Suppressor macrophage treated with lipopolysaccharide for 4 hours (primary cell): ENCODE measurements around the gene CENPX.
"Not testable (repeated sequence)": the region's sequence is repeated elsewhere in the genome, so short reads cannot be mapped to it uniquely, and the experiment has no call there.

Experiments used
- DNase-seq: peaks from one replicate; pipeline ENCODE4 v3.0.0-alpha.2; 2020

The CENPX gene

DNA sequence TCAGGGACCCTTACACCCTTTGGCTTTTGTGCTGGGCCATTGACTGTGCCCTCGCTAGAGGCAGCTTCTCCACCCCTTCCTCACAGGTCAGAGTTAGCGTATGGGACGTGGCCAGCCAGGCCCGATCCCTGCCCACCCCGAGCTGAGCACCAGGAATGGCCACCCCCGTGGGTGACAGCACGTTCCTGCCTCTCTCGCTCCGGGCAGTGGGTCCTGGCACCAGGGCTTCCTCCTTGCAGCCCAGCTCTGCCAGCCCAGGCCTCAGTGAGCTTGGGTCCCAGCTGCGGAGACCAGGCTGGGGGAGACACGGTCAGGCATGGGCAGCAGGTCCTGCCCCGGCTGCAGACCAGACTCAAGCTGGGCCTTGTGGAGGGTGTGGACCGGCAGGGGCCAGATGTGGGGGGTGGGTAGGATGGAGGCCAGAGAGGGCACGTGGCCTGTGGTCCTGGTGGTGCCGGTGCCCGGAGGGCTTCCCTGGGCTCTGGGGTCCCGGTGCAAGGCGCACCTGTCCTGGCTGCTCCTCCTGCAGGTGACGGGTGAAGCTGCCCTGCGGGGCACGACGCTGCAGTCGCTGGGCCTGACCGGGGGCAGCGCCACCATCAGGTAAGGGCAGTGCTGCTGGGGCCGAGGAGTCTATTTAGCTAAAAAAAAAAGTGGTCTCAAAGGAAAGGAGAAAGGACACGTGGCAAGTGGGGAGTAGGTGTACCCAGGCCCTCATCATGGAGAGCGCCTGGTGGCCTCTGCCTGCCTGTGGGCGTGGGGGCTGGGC lies 27.0 kb downstream of the CENPX start:
- DNase-seq, result no peak

GRCh38 chr17:81994593-81995462 lies 27.9 kb downstream of the CENPX start:
- DNase-seq, result no peak

DNA sequence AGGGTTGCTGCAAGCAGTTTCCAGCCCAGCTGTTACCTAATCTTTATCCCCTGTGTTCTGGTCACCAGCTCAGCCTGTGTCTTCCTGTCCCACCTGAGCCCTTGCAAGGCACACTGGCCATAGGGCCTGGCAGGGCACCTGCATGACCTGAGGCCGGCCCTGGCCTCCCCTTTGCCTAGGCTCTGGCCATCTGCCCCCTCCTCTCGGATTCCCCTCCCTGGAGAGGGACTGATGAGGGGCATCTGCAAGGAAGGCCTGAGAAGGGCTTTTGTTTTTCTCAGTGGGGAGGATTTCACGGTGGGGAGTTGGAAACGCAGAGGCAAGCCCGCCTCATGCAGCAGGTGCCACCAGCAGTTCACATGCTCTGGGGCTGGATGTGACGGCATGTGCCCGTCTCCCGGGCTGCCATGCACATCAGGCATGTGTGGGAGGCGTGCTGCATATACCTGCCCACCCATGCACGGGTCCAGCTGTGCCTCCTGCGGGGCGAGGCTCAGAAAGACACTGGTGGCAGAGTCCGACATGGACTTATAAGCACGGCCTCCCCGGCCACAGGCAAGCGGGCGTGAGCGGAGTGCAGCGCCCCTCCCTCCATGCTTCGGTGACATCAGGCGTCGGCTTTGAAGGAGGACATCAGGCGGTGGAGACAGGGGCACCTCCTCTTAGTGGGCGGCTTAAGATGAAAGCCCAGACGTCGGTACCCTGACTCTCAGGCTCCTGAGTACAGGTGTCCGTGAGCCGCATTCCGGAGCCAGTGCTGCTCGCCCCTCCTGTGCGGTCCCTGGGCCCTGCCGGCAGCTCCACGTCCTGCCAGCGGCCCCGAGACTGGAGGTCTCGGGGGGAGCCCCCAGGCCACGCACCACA lies 28.7 kb downstream of the CENPX start:
- DNase-seq, result no peak

- no peak for DNase-seq
Measured at GRCh38 chr17:81992306-81993102, 30.2 kb downstream of the CENPX start.

DNA sequence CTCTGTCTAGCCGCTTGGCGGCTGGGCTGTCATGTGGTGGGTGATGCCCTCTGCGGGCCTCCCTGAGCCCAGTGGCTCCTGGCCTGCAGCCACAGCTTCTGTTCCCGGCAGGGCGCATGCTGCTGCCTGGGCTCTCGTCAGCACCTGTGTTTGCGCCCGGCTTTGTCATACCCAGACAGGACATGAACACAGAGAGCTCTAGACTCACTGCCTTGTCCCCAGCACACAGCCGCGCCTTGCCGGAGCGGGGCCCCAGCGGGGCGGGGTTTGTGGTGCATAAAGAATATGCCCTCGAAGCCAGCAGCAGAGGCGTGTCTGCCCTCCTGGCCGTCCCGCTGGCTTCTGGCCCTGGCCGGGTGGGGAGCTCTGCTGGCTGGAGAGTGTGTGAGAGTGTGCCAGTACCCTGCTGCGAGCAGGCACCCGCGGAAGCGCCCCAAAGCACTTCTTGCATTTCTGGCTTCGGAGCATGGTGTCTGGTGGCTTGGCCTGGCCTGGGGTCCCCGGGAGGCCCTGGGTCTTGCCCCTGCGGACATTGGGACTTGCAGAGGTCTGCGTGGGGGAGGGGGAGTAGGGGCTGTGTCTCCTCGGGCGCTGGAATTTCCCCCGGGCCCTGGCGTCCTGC lies 30.9 kb downstream of the CENPX start:
- DNase-seq, result no peak

- no peak for DNase-seq
Measured at GRCh38 chr17:81990836-81991683, 31.6 kb downstream of the CENPX start.

DNA sequence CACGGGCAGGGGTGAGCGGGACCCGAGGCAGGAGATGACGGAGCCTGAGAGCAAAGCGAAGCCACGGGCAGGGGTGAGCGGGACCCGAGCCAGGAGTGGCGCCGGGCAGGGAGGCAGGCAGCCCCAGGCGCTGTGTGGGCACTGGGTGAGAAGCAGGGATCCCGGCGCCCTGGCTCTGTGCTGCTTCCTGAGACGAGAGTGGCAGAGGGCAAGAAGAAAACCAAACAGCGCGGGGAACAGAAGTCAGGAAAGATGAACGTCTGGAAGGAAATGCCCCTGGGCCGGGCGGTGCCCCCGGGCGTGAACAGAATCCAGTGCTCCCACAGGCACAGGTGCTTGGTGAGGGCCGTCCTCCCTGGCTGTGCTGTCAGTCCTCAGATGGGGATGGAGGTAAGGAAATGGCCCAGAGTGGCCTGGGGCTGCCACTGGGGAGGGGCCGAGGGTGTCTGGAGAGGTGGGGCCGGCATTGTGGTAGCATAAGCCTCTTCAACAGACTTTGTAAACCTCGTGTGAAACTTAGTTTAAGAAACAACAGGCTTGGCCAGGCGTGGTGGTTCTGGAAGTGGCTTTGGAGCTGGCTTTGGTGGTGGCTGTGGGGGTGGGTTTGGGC lies 35.4 kb downstream of the CENPX start:
- no peak for DNase-seq

DNA sequence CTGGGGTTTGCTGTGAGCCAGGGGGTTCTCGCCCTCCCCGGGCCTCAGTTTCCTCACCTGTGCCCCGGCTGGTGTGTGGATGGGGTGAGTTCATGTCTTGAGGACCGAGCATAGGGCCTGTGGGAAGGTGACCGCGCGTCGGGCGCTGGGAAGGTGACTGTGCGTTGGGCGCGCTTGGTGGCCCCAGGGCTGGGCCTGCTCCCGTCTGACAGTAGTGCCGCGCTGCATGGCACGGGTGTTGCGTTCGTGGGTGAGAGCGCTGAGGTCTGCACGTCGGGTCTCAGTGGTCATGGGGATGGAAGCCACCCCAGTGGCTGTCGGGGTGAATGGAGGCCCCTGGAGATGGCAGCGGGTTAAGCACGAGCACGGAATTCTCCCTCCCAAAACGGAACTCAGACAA lies 36.1 kb downstream of the CENPX start:
- no peak for DNase-seq

DNA sequence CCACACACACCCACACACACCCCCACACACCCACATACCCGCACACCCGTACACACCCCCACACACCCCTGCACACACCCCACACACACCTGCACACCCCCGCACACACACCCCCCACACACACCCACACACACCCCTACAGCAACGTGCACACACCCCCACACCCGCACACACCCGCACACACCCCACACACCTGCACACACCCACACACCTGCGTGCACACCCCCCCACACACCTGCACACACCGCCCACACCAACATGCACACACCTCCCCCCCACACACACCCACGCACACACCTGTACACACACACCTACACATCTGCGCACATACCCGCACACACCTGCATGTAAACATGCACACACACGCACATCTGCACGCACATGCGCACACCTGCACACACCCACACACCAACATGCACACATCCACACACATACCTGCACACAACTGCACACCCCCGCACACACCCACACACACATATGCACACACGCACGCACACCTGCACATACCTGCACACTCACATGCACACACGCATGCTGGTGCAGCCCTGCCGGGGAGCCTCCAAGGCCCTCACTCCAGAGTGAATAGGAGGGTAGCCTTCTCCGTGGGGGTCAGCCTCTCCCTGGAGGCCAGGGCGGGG lies 37.8 kb downstream of the CENPX start:
- no peak for DNase-seq

- DNase-seq, result peak; percentile 20
Measured at GRCh38 chr17:81983639-81984373, 38.9 kb downstream of the CENPX start.

DNA sequence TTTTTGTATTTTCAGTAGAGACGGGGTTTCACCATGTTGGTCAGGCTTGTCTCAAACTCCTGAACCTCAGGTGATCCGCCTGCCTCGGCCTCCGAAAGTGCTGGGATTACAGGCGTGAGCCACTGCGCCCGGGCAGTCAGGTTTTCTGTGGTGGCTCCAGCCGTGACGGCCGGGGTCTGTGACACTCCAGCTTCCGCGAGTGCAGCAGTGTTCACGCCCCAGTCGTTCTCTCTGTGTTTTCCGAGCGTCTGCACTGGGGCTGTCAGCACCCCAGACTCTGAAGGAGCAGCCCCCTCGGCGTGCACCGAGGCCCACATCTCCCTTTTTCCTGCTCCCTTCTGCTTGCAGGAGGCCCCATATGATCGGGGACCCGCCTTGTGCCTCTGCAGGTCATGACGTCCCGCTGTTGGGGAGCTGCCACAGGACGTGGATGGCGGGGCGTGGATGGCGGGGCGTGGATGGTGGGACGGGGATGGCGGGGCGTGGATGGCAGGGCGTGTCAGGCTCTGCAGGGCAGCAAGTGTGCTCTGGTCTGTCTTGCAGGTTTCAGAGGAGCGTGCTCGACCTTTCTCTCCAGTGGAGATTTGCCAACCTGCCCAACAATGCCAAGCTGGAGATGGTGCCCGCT lies 39.6 kb downstream of the CENPX start:
- DNase-seq, result no peak

GRCh38 chr17:81981511-81981910 lies 41.2 kb downstream of the CENPX start:
- not testable (repeated sequence) for DNase-seq

GRCh38 chr17:81980707-81981343 lies 41.9 kb downstream of the CENPX start:
- no peak for DNase-seq

DNA sequence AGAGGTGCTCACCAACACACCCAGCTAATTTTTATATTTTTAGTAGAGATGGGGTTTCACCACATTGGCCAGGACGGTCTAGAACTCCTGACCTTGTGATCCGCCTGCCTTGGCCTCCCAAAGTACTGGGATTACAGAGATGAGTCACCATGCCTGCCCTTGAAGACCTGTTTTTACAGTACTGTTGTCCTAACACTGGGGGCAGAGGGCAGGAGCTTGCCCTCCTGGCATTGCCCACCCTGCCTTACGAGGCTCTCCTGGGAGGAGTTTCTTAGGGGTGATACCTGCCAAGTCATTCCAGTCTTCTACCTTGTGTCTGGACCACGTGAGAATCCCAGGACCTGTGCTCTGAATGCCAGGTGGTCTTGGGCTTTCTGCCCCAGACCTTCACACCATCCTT lies 42.6 kb downstream of the CENPX start:
- DNase-seq, result no peak

DNA sequence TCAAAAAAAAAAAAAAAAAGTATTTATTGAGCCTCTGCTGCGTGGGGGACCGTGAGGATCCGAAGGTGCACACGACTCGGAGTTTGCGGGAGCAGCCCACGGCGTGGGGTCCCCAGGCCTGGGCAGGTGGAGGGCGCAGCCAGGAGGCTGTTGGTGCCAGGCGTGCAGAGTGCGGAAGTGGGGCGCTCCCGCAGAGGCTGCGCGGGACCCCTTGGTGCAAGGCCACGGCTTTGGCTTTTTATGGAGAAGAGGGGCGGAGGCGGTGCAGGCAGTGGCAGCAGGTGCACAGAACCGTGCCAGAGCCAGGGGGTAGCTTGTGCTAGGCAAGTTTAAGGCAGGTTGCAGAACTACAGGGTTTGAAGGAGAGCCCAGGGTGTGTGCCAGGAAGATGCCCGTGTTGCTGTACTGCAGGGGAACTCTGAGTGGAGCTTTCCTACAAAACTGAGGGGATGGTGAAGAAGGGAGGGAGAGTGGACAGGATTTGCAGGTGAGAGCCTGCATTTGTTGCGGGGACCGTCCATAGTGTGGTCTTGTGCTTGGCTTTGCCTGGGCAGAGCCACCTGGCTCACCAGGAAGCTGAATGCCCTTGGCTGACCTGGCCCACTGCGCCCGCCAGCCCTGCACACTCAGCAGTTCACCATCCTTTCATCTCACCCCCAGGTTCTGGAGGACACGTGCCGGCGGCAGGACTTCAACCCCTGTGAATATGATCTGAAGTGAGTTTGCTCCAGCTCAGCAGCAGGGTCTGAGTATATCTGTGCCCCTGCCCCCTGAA lies 44.0 kb downstream of the CENPX start:
- DNase-seq, result no peak

GRCh38 chr17:81977211-81977808 lies 45.4 kb downstream of the CENPX start, which contains the start of gene ASPSCR1:
Gene ASPSCR1 (plus strand): TSS chr17:81977629. CDS start chr17:81977647, 18 bp downstream.
- DNase-seq, result peak; percentile 98
